Measurements from ENCODE around the gene MT4.
"Not testable (repeated sequence)": the region's sequence is repeated elsewhere in the genome, so short reads cannot be mapped to it uniquely, and the experiment has no call there.

Gene MT4

DNA sequence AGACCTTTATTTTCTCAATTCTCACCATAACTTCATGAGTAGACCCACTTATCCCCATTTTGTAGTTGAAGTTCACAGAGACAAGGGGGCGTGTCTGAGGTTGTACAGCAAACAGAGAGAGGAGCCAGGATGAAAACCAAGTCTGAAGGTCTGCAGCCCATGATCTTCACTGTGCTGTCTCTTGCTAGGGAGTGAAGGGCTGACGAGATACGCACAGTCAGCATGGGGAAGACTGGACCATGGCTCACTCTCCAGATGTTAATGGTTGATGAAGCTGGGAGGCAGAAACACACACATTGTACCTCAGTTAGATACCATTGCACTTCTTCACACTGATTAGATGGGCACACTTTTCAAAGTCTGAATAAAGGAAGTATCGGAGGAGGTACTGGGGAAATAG, 5.8 kb upstream of the MT4 start:
- DNase-seq: no peak

- no peak for DNase-seq
These were observed 4.4 kb upstream of the MT4 start for GRCh38 chr16:56560447-56560846.

- no peak for DNase-seq
These were observed 3.7 kb upstream of the MT4 start for GRCh38 chr16:56561126-56561525.

DNA sequence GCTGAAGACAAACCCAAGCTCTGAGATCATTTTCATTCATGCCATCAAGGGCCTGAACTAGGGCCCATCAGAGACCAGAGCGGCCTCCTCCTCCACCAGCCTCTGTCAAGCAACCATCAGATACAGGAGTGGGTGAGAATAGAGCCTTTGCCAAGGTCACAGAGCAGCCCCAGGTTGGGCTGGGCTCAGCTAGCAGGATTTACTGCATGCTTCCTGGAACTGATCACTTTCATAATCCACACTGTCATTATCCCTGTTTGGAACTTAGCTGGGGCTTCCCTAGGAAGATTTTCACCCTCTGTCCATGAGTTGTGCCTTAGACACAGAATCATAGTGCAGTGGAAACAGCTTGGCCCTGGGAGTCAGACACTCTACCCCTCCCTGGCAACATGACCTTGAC, 5.1 kb downstream of the MT4 start:
- DNase-seq: no peak

GRCh38 chr16:56571525-56571924, 6.7 kb downstream of the MT4 start:
- no peak for DNase-seq

DNA sequence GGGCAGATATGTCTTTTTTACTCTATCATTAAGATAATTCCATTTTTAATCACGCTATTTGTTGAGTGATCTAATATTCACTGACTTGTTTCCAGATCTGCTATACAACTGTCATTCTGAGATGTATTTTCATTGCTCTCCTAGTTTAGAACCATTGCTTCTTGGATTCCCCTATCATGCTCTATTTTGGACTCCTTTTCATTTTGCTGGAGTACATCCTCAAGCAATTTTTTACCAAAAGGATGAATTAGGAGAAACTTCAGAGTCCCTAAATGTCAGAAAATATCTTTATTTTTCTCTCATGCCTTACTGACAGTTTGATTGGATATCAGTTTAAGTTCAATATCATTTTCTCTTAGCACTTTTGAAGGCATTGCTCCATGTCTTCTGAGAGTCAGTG, 9.8 kb downstream of the MT4 start:
- DNase-seq: no peak

- peak; percentile 78 to 84 for DNase-seq
These were observed 11.9 kb downstream of the MT4 start for GRCh38 chr16:56576585-56577299.

DNA sequence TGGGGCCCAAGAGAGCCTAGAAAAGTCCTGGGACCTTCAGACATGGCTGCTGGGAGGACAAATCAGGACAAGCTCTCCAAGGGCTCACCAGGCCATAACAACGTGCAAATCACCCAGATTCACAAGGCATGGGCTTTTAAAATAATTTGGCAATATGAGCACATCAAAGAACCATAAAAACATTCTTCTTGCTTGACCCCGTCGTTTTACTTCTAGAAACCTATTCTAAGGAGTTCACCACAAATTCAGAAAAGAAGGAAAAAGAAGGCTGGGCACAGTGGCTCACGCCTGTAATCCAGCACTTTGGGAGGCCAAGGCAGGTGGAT, 12.4 kb downstream of the MT4 start:
- no peak for DNase-seq

- no peak for DNase-seq
These were observed 15.6 kb downstream of the MT4 start for GRCh38 chr16:56580391-56581048.

GRCh38 chr16:56582911-56583310, 18.0 kb downstream of the MT4 start:
- not testable (repeated sequence) for DNase-seq

GRCh38 chr16:56583351-56584168, 18.7 kb downstream of the MT4 start:
- DNase-seq: no peak

- no peak for DNase-seq
These were observed 19.4 kb downstream of the MT4 start for GRCh38 chr16:56584276-56584675.

DNA sequence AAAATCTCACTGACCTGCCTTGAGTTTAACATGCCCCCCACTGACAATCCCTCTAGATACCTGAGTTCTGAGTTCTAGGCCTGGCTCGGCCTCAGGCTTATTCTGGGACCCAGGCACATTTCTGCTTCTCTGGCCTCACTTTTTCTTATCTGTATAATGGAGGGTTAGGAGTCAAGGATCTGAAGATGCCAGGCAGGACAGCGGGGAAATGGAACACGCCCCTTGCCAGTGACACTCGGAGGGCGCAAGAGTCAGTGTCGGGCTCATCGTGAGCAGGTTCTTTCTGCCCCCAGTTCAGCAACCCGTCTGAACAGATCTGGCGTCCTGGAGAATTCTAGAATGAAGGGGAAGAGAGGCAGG, 23.9 kb downstream of the MT4 start:
- DNase-seq: no peak

- peak in 1 of 2 donors; percentile 27 for DNase-seq
These were observed 24.5 kb downstream of the MT4 start, which contains the start of gene MT3 for GRCh38 chr16:56589141-56590039. MT3 (plus strand) TSS chr16:56589528; CDS start chr16:56589591, 63 bp downstream.

GRCh38 chr16:56591377-56592060, 26.6 kb downstream of the MT4 start:
- DNase-seq: no peak

- DNase-seq: no peak
These were observed 28.9 kb downstream of the MT4 start for GRCh38 chr16:56593573-56594291.

- no peak for DNase-seq
These were observed 29.4 kb downstream of the MT4 start for GRCh38 chr16:56594292-56594619.

- DNase-seq: peak in 1 of 2 donors; percentile 16
These were observed 35.6 kb downstream of the MT4 start for GRCh38 chr16:56600398-56600999.

DNA sequence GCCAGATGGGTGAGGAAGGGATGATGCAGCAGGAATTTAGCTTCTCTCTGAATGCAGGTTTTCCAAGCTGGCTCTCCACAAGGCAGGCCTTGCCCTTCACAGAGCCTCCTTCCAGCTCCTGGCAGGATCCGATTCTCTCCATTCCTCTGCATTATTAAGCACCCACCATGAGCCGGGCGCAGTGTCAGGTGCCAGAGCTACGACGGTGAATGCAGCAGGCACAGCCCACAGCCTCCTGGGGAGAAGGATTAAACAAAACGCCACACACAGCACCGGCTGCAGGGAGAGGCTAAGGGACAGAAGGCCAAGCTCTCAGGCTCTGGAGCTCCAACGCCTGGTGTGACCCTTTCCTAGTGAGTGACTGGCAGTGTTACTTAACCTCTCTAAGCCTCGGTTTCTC, 36.5 kb downstream of the MT4 start:
- DNase-seq: no peak

DNA sequence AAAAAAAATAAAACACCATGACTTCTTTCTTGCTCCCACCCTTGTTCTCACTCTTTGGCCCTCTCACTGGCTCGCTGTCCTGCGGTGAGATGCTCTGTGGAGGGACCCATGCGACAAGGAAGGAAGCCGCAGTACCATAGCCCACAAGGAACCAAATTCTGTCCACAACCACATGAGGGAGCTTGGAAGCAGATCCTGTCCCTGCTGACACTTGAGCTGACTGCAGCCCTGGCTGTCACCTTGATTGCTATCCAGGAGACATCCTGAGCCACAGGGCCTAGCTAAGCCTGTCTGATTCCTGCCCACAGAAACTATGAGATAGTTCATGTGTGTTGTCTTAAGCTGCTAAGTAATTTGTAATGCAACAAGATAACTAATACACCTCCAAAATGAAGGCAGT, 38.7 kb downstream of the MT4 start:
- DNase-seq: peak in 1 of 2 donors; percentile 11

- no peak for DNase-seq
These were observed 40.1 kb downstream of the MT4 start for GRCh38 chr16:56604966-56605365.

Measured in activated CD4-positive, alpha-beta T cell treated with anti-CD3 and anti-CD28 coated beads for 4 hours (primary cell).